ENCODE data around the gene ANG.

GRCh38 chr14:20661197-20661596 is 27.4 kb upstream of the ANG start:
- no peak for TF ChIP-seq MAX (IDR thresholded peaks at IDR 0.05)
- TF ChIP-seq, protein P1, sequence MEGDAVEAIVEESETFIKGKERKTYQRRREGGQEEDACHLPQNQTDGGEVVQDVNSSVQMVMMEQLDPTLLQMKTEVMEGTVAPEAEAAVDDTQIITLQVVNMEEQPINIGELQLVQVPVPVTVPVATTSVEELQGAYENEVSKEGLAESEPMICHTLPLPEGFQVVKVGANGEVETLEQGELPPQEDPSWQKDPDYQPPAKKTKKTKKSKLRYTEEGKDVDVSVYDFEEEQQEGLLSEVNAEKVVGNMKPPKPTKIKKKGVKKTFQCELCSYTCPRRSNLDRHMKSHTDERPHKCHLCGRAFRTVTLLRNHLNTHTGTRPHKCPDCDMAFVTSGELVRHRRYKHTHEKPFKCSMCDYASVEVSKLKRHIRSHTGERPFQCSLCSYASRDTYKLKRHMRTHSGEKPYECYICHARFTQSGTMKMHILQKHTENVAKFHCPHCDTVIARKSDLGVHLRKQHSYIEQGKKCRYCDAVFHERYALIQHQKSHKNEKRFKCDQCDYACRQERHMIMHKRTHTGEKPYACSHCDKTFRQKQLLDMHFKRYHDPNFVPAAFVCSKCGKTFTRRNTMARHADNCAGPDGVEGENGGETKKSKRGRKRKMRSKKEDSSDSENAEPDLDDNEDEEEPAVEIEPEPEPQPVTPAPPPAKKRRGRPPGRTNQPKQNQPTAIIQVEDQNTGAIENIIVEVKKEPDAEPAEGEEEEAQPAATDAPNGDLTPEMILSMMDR (IDR thresholded peaks at IDR 0.05 in 2 of 3, conservative IDR thresholded peaks at IDR 0.05 in 1 of 3; ENCODE audit: borderline replicate concordance in 1 of 3, insufficient read depth in 1 of 3, low read depth in 2 of 3, low read length in 2 of 3), result no peak
- no peak for TF ChIP-seq EZH2phosphoT487 (IDR thresholded peaks at IDR 0.05; ENCODE audit: borderline replicate concordance)
- no peak for TF ChIP-seq EZH2 (IDR thresholded peaks at IDR 0.05)
- TF ChIP-seq POLR2AphosphoS5 (IDR thresholded peaks at IDR 0.05; ENCODE audit: low read depth, low read length), result no peak
- TF ChIP-seq POLR2A (IDR thresholded peaks at IDR 0.05; ENCODE audit: borderline replicate concordance, extremely low read depth, insufficient read depth, insufficient read length), result no peak
- TF ChIP-seq SRF (IDR thresholded peaks at IDR 0.05; ENCODE audit: low read depth), result no peak
- no peak for TF ChIP-seq ZNF274 (IDR thresholded peaks at IDR 0.05; ENCODE audit: low read depth, low read length)
- no peak for TF ChIP-seq RAD21 (IDR thresholded peaks at IDR 0.05; ENCODE audit: low read depth)
- TF ChIP-seq ELF1 (IDR thresholded peaks at IDR 0.05; ENCODE audit: borderline replicate concordance, low read depth), result no peak
- TF ChIP-seq, protein P2, sequence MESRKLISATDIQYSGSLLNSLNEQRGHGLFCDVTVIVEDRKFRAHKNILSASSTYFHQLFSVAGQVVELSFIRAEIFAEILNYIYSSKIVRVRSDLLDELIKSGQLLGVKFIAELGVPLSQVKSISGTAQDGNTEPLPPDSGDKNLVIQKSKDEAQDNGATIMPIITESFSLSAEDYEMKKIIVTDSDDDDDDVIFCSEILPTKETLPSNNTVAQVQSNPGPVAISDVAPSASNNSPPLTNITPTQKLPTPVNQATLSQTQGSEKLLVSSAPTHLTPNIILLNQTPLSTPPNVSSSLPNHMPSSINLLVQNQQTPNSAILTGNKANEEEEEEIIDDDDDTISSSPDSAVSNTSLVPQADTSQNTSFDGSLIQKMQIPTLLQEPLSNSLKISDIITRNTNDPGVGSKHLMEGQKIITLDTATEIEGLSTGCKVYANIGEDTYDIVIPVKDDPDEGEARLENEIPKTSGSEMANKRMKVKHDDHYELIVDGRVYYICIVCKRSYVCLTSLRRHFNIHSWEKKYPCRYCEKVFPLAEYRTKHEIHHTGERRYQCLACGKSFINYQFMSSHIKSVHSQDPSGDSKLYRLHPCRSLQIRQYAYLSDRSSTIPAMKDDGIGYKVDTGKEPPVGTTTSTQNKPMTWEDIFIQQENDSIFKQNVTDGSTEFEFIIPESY (IDR thresholded peaks at IDR 0.05; ENCODE audit: extremely low read depth, insufficient replicate concordance, low read length), result no peak
- TF ChIP-seq SIN3A (IDR thresholded peaks at IDR 0.05; ENCODE audit: low read depth), result no peak
- TF ChIP-seq ZFX (IDR thresholded peaks at IDR 0.05), result no peak
